Adrenal gland (tissue), 5 donors: ENCODE measurements around the gene MINDY4.

ENCODE experiments used
- POLR2A ChIP-seq, 2 donors: fragments of 450-650 bp; IDR thresholded peaks; one replicate each; pipeline ENCODE4 v1.6.1; 2017; ENCODE audit warnings: antibody characterized with exemption in 2 of 2, mild to moderate bottlenecking in 2 of 2, moderate library complexity in 1 of 2
- TF ChIP-seq, protein P1 (sequence below), 6 experiments: fragments of 450-650 bp in 4 of 6; fragments of 200-600 bp in 2 of 6; sonication (generic) in 1 of 6; IDR thresholded peaks; 1 replicate in 5 of 6; 2 replicates in 1 of 6; pipeline versions ENCODE4 v1.5.1 to v1.8.0; 2016 to 2021; ENCODE audit warnings: antibody characterized with exemption in 6 of 6, mild to moderate bottlenecking in 2 of 6, moderate library complexity in 1 of 6
- donor health status: DM: no; HTN: no; CAD: no.

DNA sequence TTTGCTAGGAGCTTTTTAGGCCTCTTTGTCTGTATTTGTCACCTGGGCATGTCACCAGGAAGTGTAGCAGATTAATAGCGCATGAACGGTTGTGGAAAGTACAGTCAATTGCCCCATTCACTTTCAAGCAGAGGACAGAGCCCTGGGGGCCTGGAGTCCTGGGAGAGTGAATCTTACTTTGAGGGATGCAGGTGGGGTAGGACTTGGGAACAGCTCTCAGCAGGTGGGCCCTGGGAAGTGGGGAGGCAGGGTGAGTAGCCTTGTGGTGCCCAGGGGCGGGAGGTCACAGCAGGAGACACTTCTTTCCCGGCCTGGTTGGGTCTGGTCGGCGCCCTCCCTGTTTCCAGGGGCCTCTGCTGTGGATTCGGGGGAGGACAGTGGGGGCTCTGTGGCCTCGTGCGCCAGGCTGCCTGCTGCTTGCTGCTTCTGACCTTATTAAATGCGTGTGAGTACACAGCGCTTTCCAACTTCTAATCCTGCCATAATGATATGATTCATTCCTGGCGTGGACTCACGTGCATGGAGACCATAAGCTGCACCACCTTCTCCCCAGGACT lies 88.8 kb downstream of the MINDY4 start:
- TF ChIP-seq, protein P1, sequence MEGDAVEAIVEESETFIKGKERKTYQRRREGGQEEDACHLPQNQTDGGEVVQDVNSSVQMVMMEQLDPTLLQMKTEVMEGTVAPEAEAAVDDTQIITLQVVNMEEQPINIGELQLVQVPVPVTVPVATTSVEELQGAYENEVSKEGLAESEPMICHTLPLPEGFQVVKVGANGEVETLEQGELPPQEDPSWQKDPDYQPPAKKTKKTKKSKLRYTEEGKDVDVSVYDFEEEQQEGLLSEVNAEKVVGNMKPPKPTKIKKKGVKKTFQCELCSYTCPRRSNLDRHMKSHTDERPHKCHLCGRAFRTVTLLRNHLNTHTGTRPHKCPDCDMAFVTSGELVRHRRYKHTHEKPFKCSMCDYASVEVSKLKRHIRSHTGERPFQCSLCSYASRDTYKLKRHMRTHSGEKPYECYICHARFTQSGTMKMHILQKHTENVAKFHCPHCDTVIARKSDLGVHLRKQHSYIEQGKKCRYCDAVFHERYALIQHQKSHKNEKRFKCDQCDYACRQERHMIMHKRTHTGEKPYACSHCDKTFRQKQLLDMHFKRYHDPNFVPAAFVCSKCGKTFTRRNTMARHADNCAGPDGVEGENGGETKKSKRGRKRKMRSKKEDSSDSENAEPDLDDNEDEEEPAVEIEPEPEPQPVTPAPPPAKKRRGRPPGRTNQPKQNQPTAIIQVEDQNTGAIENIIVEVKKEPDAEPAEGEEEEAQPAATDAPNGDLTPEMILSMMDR (IDR thresholded peaks at IDR 0.05): no peak
- no peak for TF ChIP-seq POLR2A (IDR thresholded peaks at IDR 0.05)
